NCI-H748 treated with DMSO at 0.1 percent for 48 hours (cell line): ENCODE data around the gene EYA4.

Experiments used
- DNase-seq: peaks from one replicate; lab custom pipeline; 2025; lab: John Stamatoyannopoulos, UW

EYA4 gene

GRCh38 chr6:133289733-133290306, 48.7 kb downstream of the EYA4 start:
- DNase-seq, result no peak

- DNase-seq, result no peak
Observed at GRCh38 chr6:133290930-133291329, 49.8 kb downstream of the EYA4 start.

- no peak for DNase-seq
Observed at GRCh38 chr6:133291671-133292070, 50.5 kb downstream of the EYA4 start.

- no peak for DNase-seq
Observed at GRCh38 chr6:133297657-133298056, 56.5 kb downstream of the EYA4 start.

- no peak for DNase-seq
Observed at GRCh38 chr6:133298335-133298734, 57.2 kb downstream of the EYA4 start.

- DNase-seq, result no peak
Observed at GRCh38 chr6:133298801-133299200, 57.6 kb downstream of the EYA4 start.

GRCh38 chr6:133300896-133301295, 59.7 kb downstream of the EYA4 start:
- no peak for DNase-seq

GRCh38 chr6:133301835-133302234, 60.7 kb downstream of the EYA4 start:
- no peak for DNase-seq

- DNase-seq, result no peak
Observed at GRCh38 chr6:133306931-133307330, 65.8 kb downstream of the EYA4 start.

GRCh38 chr6:133309579-133309978, 68.4 kb downstream of the EYA4 start:
- no peak for DNase-seq

GRCh38 chr6:133312006-133312405, 70.8 kb downstream of the EYA4 start:
- no peak for DNase-seq

GRCh38 chr6:133313068-133313467, 71.9 kb downstream of the EYA4 start:
- DNase-seq, result no peak

- DNase-seq, result no peak
Observed at GRCh38 chr6:133314947-133315346, 73.8 kb downstream of the EYA4 start.

- no peak for DNase-seq
Observed at GRCh38 chr6:133315811-133316210, 74.7 kb downstream of the EYA4 start.

- no peak for DNase-seq
Observed at GRCh38 chr6:133317704-133318103, 76.5 kb downstream of the EYA4 start.

- no peak for DNase-seq
Observed at GRCh38 chr6:133326584-133326983, 85.4 kb downstream of the EYA4 start.

- DNase-seq, result no peak
Observed at GRCh38 chr6:133333852-133334251, 92.7 kb downstream of the EYA4 start.

- DNase-seq, result no peak
Observed at GRCh38 chr6:133337308-133337707, 96.2 kb downstream of the EYA4 start.

GRCh38 chr6:133339543-133340384, 98.6 kb downstream of the EYA4 start:
- DNase-seq, result no peak

GRCh38 chr6:133340557-133340956, 99.4 kb downstream of the EYA4 start:
- no peak for DNase-seq

- peak; percentile 45 for DNase-seq
Observed at GRCh38 chr6:133341607-133342158, 100.5 kb downstream of the EYA4 start.

GRCh38 chr6:133343220-133343619, 102.1 kb downstream of the EYA4 start:
- DNase-seq, result no peak

- no peak for DNase-seq
Observed at GRCh38 chr6:133348846-133349245, 107.7 kb downstream of the EYA4 start.
